ENCODE data around the gene C2orf81.
A peak's percentile ranks its signal among the peaks of the same experiment; 100 is the strongest.
"Not testable (repeated sequence)": the region's sequence is repeated elsewhere in the genome, so short reads cannot be mapped to it uniquely, and the experiment has no call there.

Gene C2orf81

GRCh38 chr2:74421221-74421870 lies at the start of gene C2orf81, which contains the start of gene WDR54:
Gene C2orf81, minus strand, starts transcription at chr2:74421619. Its CDS starts 59 bp downstream, at chr2:74421560.
Gene WDR54, plus strand, starts transcription at chr2:74421730. Its CDS starts 424 bp downstream, at chr2:74422154.
- peak; percentile 92 for DNase-seq (ENCODE audit: low read depth)

- DNase-seq (ENCODE audit: low read depth) = not testable (repeated sequence)
Measured at GRCh38 chr2:74470742-74471141, 49.3 kb upstream of the C2orf81 start.

- no peak for DNase-seq (ENCODE audit: low read depth)
Measured at GRCh38 chr2:74464406-74464805, 43.0 kb upstream of the C2orf81 start.

GRCh38 chr2:74462786-74463105 lies 41.3 kb upstream of the C2orf81 start:
- no peak for DNase-seq (ENCODE audit: low read depth)

- DNase-seq (ENCODE audit: low read depth) = no peak
Measured at GRCh38 chr2:74462054-74462785, 40.8 kb upstream of the C2orf81 start.

GRCh38 chr2:74461187-74462053 lies 40.0 kb upstream of the C2orf81 start:
- DNase-seq (ENCODE audit: low read depth) = no peak

- DNase-seq (ENCODE audit: low read depth) = not testable (repeated sequence)
Measured at GRCh38 chr2:74460187-74460586, 38.8 kb upstream of the C2orf81 start.

- not testable (repeated sequence) for DNase-seq (ENCODE audit: low read depth)
Measured at GRCh38 chr2:74459503-74460118, 38.2 kb upstream of the C2orf81 start.

GRCh38 chr2:74458938-74459363 lies 37.5 kb upstream of the C2orf81 start:
- DNase-seq (ENCODE audit: low read depth) = no peak

- DNase-seq (ENCODE audit: low read depth) = peak; percentile 98
Measured at GRCh38 chr2:74458132-74458937, 36.9 kb upstream of the C2orf81 start, which contains the start of gene WBP1. Gene WBP1, plus strand, starts transcription at chr2:74458438. Its CDS starts 165 bp downstream, at chr2:74458603.

- DNase-seq (ENCODE audit: low read depth) = peak; percentile 69
Measured at GRCh38 chr2:74457549-74458131, 36.2 kb upstream of the C2orf81 start.

GRCh38 chr2:74457129-74457548 lies 35.7 kb upstream of the C2orf81 start:
- no peak for DNase-seq (ENCODE audit: low read depth)

GRCh38 chr2:74454654-74455511 lies 33.5 kb upstream of the C2orf81 start, which contains the start of gene INO80B:
Gene INO80B, plus strand, starts transcription at chr2:74455087. Its CDS starts 30 bp downstream, at chr2:74455117.
- DNase-seq (ENCODE audit: low read depth) = peak; percentile 98

GRCh38 chr2:74450570-74451190 lies 29.3 kb upstream of the C2orf81 start:
- DNase-seq (ENCODE audit: low read depth) = no peak

GRCh38 chr2:74448771-74449170 lies 27.4 kb upstream of the C2orf81 start:
- DNase-seq (ENCODE audit: low read depth) = no peak

GRCh38 chr2:74447230-74447999 lies 26.0 kb upstream of the C2orf81 start:
- no peak for DNase-seq (ENCODE audit: low read depth)

GRCh38 chr2:74444498-74445318 lies 23.3 kb upstream of the C2orf81 start:
- no peak for DNase-seq (ENCODE audit: low read depth)

Measured in activated T-cell treated with anti-CD3 and anti-CD28 coated beads for 24 hours (primary cell).